Fibroblast of skin of right biceps (primary cell): ENCODE measurements around the gene SLC2A14.
"Not testable (repeated sequence)": the region's sequence is repeated elsewhere in the genome, so short reads cannot be mapped to it uniquely, and the experiment has no call there.

Experiments used
- DNase-seq: peaks from one replicate; pipeline ENCODE4 v3.0.0-alpha.2; 2013

SLC2A14 gene

GRCh38 chr12:7869137-7869536, 3.6 kb downstream of the SLC2A14 start:
- peak; percentile 90 for DNase-seq

- DNase-seq, result peak; percentile 66
These were observed 4.3 kb downstream of the SLC2A14 start for GRCh38 chr12:7868391-7868790.

- no peak for DNase-seq
These were observed 8.0 kb downstream of the SLC2A14 start for GRCh38 chr12:7864601-7865150.

- peak; percentile 18 for DNase-seq
These were observed 9.8 kb downstream of the SLC2A14 start for GRCh38 chr12:7862814-7863348.

- not testable (repeated sequence) for DNase-seq
These were observed 10.4 kb downstream of the SLC2A14 start for GRCh38 chr12:7862301-7862700.

GRCh38 chr12:7859552-7859951, 13.2 kb downstream of the SLC2A14 start:
- peak; percentile 91 for DNase-seq

GRCh38 chr12:7857971-7858370, 14.7 kb downstream of the SLC2A14 start:
- DNase-seq, result no peak

GRCh38 chr12:7856516-7856915, 16.2 kb downstream of the SLC2A14 start:
- DNase-seq, result peak; percentile 55

- DNase-seq, result no peak
These were observed 19.2 kb downstream of the SLC2A14 start for GRCh38 chr12:7853557-7853956.

GRCh38 chr12:7851622-7852081, 21.1 kb downstream of the SLC2A14 start:
- DNase-seq, result not testable (repeated sequence)

- not testable (repeated sequence) for DNase-seq
These were observed 22.6 kb downstream of the SLC2A14 start for GRCh38 chr12:7850099-7850498.

- not testable (repeated sequence) for DNase-seq
These were observed 24.7 kb downstream of the SLC2A14 start for GRCh38 chr12:7848098-7848422.

- DNase-seq, result not testable (repeated sequence)
These were observed 25.3 kb downstream of the SLC2A14 start for GRCh38 chr12:7847226-7848097.

GRCh38 chr12:7844116-7844515, 28.6 kb downstream of the SLC2A14 start:
- peak; percentile 40 for DNase-seq

GRCh38 chr12:7843583-7843982, 29.1 kb downstream of the SLC2A14 start:
- DNase-seq, result not testable (repeated sequence)

- not testable (repeated sequence) for DNase-seq
These were observed 29.6 kb downstream of the SLC2A14 start for GRCh38 chr12:7843149-7843548.

GRCh38 chr12:7842444-7842843, 30.3 kb downstream of the SLC2A14 start:
- peak; percentile 46 for DNase-seq

- not testable (repeated sequence) for DNase-seq
These were observed 32.9 kb downstream of the SLC2A14 start for GRCh38 chr12:7839848-7840247.

GRCh38 chr12:7839226-7839625, 33.5 kb downstream of the SLC2A14 start:
- DNase-seq, result peak; percentile 62

GRCh38 chr12:7837366-7837765, 35.3 kb downstream of the SLC2A14 start:
- no peak for DNase-seq

- DNase-seq, result no peak
These were observed 36.9 kb downstream of the SLC2A14 start for GRCh38 chr12:7835766-7836165.

- DNase-seq, result no peak
These were observed 37.6 kb downstream of the SLC2A14 start for GRCh38 chr12:7835116-7835515.

GRCh38 chr12:7834701-7835100, 38.0 kb downstream of the SLC2A14 start:
- no peak for DNase-seq

GRCh38 chr12:7833831-7834230, 38.9 kb downstream of the SLC2A14 start:
- peak; percentile 10 for DNase-seq
